CD4-positive, alpha-beta T cell treated with Interleukin-6 for 4 hours (primary cell): ENCODE measurements around the gene DDOST.

Experiments used
- DNase-seq: peaks from one replicate; pipeline ENCODE4 v3.0.0-alpha.2; 2020; ENCODE audit warnings: mixed read lengths

DDOST gene

DNA sequence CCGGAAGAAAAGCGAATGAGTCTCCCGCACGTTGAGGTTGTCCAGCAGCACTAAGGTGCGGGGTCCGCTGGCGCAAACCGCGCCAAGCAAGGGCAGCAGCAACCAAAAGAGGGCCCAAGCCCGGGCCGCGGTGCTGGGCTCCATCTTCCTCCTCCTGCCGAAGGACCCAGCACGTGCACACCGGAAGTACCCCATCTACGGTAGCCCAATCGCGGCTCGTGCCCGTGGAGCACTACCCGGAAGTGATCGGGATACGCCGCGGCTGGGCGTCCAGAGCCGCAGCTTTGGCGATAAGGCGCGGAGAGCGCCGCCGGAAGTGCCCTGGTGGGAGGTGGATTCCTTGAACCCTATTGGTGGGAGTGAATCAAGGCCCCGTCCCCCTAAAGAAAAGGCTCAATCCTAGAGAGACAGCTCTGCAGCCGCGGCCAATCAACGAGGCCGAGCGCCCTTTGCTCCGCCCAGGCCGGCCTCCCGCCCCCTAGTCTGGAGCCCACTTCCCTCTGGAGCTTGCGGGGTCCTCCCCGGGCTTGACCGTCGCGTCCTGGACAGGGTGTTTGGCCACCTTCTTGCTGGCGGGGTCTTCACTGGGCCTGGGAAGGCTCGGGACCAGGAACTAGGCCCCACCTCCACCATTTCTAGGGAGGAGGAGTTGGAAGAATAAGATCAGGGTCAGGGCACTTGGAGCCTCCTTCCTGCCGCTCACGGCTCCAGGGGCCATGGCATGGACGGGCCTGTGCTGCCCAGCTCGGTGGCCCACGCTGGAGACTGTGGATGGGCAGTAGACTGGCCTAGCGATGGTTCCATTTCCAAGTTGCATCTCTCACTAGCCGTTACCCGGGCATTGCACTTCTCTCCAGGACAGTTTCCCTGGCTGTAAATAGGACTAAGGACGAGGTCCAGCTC lies at the start of gene DDOST:
Gene DDOST, minus strand, starts transcription at position 163 of the 903 bp plus-strand sequence. Its CDS starts 19 bp downstream, at position 144.
- peak; percentile 97 for DNase-seq

DNA sequence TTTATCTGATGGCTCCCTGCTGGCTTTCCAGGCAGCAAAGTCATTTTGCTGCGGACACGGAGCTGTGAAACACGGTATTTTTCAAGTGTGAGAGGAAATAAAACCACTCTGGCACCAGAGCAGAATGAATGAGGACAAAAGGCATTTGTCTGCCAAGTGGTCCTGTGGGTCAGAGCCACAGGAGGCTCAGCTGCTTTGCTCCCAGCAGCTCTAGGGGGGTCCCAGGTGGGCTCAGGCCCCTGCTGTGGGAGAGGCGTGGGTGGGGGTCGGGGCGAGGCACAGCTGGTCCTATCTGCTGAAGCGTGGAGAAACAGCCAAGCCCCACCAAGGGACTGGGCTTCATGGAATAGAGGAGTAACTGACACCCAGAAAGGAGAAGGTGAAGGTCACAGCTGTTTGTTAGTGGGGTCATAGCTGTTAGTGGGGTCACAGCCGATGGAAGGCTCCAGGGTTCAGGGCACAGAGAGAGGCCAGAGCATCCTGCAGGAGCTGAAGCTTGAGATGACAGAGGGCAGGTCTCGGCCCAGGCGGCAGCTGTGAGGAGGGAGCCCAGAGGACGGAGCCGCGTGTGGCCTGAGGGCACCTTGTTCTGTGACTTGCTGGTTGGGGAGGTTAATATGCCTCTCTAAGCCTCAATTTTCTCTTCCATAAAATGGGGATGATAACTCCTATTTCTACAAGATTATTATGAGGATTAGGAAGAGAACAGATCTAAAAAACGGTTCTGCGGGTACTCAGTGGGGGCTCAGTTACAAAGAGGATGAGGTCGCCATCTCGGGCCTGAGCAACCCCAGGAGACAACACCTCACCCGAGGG lies 49.5 kb upstream of the DDOST start:
- no peak for DNase-seq

DNA sequence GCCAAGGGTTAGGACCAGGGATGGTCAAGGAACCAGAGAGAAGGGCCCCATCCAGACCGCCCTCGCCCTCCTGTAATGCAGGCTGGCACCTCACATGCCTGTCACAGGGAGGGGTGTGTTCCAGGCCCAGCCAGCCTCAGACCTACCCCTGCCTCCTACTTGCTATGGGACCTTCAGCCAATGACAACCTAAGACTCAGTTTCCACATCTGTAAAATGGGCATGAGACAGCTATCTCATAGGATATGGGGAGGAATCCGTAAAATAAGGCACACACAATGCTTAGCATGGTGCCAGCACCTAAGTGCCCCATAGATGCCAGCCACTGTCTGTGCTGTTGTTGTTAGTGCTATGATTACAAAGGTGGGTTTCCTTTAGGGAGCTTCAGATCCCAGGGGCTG lies 48.7 kb upstream of the DDOST start:
- no peak for DNase-seq

DNA sequence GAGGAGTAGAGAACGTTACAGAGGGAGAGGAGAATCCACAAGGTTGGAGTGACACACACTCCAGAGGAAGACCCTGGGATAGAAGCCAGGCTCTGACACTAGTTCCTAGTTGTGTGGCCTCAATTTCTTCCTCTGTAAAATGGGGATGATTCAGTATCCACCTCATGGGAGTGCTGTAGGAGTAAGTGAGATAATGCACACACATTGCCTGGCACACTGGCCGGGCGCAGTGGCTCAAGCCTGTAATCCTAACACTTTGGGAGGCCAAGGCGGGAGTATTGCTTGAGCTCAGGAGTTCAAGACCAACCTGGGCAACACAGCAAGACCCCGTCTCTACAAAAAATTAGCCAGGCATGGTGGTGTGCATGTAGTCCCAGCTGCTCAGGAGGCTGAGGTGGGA lies 47.7 kb upstream of the DDOST start:
- DNase-seq = no peak

DNA sequence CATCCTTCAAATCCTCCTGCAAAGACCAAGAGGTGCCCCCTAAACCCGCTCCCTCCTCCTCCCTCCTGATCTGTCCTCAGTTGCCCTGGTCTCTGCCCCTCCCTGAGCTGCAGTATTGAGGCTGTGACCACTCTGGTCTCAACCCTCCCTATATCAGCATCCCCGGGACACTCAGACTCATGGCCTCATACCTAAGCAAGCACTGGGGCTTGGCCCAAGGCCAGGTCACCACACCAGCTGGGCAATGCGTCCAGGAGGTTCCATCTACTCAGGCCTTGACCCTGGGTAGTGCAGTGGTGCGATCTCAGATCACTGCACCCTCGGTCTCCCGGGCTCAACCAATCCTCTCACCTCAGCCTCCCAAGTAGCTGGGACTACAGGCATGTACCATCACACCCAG lies 46.9 kb upstream of the DDOST start:
- no peak for DNase-seq

DNA sequence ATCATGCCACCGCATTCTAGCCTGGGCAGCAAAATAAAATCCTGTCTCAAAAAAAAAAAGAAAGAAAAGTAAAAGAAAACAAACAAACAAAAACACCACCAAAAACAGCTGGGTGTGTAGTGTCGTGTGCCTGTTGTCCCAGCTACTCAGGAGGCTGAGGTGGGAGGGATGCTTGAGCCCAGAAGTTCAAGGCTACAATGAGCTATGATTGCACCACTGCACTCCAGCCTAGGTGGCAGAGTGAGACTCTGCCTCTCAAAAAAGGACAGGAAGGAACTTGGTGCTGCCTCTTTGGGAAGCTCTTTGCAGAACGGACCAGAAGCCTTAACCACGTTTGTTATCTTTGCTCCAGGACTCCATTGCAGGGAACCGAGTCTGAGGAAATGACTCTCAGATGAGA lies 45.7 kb upstream of the DDOST start:
- DNase-seq = no peak

DNA sequence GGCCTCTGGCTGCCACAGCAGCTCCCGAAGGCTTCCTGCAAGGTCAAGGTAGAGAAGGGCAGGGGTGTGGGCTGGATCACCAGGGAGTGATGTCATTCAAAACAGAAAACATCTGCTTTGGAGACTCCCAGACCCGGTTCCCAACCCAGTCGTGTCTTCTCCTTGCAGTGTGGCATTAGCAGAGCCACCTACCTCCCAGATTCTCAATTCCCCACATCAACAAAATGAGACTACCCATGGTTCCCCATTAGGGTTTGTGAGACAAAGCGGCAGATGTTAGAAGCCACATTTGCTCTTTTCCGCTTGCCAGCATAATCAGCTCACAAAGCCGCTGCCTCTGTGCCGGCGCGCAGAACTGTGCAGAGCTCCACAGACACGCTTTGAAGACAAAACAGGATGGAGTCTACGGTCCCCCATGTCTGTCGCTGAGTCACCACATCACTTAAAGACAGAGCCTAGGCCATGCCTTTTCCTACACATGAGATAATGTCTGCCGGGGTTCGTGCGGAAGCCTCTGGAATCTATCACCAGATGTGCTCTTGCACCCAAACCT lies 44.1 kb upstream of the DDOST start:
- peak; percentile 23 for DNase-seq

DNA sequence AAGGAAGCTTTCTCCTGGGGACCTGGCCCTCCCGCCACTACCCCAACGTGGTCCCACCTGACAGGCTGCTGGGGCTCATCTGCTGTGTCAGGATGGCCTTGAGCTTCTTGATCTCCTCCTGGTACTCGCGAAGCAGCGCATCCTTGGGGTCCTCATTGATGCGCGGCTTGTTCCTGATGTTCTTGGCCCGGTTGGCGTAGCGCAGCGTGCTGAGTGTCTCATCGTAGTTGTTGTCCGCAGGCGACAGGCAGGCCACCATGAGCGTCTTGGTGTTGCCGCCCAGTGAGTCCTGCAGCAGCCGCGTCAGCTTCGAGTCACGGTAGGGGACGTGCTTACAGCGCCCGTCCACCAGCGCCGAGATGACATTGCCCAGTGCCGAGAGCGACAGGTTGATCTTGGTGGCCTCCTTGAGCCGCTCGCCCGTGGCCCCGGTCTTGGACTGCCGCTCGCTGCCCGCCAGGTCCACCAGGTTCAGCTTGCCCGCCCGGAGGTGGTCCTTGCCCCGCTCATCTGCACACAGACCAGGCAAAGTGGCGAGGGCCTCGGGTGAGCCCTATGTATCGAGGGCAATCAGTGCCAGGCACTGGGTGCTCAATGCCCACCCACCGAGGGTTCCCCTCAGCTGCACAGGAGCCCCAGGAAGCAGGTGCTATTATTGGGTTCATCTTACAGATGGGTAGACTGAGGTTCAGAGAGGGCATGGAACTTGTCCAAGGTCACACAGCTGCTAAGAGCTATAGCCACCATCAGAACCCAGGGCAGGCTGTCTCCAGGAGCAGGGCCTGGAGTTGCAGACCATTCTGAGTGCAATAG lies 43.4 kb upstream of the DDOST start:
- DNase-seq = no peak

DNA sequence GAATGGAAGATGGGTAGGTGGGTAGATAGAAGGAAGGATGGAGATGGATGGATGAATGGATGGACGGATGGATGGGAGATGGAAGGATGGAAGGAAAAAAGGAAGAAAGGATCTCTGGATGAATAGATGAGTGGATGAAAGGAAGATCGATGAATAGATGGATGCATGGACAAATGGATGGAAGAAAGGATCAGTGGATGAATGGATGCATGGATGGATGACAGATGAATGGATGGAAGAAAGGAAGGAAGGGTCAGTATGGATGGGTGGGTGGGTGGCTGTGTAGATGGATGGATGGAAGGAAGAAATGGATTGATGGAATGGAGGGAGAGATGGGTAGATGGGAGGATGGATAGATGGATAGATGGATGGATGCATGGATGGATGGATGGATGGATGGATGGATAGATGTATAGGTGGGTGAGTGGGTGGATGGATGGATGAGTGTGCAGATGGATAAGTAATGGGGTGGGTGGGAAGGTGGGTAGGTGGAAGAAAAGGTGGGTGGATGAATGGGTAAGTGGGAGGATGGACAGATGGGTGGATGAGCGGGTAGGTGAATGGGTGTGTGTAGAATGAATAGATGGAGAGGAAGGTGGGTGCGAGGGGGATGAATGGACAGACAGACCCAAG lies 42.1 kb upstream of the DDOST start:
- no peak for DNase-seq

DNA sequence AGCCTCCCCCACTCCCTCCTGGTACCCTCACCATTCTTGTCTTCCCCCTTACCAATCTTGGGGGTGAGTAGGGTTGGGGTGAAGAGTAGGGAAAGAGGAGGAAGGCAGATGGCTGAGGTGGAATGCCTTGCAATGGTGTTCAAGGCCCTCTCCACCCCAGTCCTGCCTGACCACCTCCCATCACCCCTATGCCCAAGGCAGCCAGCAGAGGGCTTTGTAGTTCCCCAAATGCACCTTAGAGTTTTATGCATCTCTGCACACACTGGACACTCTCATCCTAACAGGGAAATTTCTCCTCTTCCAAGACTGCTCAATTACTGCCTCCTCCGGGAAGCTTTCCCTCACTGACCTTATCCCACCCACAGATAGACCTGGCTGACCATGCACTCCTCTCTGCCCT lies 41.2 kb upstream of the DDOST start:
- DNase-seq = no peak

DNA sequence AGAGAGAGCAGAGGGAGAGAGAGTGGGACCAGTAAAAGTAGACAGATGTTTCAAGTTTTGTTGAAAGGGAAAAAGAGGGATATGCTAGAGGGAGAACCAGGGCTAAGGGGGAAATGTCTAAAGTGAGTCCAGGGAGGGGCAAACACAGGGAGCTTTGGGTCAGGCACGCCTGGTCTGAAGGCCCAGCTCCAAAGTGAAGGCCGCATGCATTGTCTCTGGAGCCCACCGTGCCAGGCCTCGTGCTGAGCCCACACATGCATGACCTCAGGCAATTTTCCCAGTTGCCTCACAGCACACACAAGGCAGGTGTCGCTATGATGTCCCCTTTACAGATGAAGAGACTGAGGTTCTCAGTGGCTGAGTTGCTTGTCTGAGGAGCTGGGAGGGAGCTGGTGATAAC lies 40.7 kb upstream of the DDOST start:
- no peak for DNase-seq

DNA sequence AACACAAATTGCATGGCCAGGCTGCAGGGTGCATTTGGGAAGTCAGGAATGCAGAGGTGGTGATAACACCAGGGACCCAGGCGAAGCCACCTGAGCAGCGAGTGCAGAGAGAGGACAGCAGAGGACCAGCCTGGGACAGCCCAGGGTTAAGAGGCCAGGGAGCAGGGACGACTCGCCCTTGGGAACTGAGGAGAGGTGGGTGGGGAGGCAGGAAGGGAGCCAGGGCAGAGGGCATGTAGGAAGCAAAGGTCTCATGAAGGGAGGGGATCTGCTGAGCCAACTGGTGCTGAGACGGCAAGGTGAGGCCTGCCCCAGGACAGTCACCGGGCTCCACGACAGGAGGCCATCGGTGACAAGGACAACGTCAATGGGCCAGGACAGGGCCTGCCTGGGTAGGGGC lies 40.3 kb upstream of the DDOST start:
- no peak for DNase-seq

DNA sequence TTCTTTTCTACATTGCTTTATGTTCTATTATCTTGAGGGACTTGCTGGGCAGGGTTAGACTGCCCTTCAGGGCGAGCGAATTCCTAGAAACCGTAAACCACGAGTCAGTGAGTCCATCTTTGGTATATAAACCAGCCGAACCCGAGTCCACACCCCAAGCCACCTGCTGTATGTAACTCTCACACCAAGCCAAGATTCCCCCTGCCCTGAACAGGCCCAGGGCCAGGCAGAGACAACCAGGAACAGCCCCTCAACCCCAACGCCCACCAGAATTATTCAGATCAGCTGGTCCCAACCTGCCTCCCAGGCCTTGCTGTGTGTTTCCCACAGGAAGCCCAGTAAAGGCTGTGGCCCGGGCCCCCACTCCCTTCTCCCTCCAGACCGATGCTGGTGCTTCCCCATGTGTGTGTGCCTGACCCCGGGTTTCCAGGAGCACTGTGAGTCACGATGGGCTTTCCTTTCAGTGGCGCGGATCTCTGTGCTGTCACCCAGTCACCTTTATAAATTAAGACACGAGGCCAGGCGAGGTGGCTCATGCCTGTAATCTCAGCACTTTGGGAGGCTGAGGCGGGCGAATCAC lies 39.6 kb upstream of the DDOST start:
- DNase-seq = no peak

DNA sequence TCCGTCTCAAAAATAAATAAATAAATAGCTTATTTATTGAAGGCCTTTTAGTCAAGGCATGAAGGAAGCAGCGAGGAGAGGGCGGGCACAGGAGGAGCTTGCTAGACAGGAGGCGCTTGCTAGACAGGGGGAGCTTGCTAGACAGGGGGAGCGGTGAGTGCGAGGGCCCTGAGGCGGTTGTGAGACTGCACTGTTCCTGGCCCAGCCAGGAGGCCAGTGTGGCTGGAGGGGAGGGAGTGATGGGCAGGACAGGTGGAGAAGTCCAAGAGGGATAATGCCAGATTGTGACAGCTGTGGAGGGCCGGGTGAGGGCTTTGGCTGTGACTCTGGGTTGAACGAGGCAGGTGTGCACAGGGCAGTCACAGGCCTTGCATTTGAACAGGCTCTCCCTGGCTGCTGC lies 38.4 kb upstream of the DDOST start:
- DNase-seq = no peak

DNA sequence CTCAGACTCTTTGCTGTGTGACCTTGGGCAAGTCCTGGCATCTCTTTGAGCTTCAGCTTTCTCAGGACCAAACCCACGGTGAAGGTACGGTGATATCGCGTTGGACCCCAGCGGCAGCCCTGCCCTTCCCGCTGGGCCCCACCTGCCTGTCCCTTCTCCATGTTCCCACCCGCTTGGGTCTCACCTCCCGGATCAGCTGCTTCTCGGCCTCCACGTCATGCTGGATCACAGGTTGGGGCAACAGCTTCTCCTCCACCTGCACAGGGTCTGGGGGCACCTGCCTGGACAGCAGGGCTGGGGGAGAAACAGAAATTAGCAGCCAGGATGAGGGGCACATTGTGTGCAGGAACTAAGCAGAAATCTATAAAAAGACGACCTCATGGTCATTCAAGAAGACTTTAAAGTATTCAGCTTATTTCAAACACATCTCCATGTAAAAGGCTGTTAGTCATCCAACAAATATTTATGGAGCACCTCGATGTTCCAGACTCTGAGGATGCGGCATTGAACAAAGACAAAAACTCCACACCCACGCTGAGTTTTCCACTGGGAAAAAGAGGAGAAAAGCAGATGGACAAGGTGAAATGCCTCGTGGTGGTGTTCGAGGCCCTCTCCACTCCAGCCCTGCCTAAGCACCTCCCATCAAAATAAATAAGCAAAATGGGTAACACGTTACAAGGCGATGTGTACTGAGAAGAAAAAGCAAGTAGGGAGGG lies 37.2 kb upstream of the DDOST start:
- no peak for DNase-seq

DNA sequence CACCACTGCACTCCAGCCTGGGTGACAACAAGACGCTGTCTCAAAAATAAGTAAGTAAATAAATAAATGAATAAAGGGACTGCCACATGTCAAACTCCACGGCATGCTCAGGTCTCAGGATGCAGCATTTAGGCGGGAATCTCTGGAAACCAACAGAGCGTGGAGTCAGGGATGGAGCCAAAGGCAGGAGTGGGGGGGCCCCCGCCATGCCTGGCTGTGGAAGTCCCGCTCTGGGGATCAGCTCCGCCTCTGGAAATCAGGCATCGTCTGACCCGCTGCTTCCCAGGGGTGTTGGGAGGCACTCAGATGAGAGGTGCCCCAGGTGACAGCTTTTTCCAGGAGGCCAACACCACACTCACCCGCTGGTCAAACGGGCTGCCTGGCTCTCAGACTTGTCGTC lies 36.4 kb upstream of the DDOST start:
- DNase-seq = no peak

DNA sequence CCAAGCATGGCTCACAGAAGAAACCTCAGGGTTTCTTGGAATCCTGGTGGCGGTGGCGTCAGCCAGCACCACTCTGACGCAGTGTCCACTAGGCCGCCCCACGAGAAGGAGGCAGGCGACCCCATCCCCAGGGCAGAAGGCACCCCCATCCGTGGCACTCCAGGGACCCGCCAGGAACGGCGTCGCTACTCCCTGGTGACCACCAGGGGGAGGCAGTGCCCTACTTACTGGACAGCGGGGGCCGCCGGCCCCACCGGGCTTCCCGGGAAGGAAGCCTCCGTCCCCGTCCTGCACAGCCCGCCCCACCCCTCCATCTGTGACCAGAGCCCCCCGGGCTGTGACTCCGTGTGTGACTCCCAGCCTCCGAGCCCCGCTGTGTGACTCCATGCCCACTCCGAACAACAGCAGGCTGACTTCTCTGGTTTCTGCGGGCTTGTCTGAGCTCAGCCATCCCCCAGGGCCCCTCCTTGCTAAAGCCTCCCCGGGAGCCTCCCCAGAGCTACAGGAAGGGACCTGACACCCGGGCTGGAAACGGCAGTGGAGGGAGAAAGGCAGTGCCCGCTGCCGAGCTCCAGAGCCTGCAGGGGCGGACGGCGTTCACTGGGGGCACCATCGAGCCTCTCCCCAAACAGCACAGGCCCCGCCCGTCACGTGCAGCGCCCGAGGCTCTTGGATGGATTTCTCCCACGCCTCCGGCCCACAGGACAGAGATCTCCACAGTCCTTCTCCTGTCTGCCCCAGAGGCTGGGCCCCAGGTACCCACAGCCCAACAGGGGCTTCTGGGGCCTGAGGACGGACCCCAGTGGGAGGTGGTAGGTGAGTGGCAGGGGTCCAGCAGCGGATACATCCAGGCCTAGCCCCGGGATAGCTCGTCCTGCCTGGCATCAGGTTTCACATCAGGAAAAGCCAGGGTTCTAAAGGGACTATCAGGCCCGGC lies 35.5 kb upstream of the DDOST start:
- DNase-seq = peak; percentile 79

DNA sequence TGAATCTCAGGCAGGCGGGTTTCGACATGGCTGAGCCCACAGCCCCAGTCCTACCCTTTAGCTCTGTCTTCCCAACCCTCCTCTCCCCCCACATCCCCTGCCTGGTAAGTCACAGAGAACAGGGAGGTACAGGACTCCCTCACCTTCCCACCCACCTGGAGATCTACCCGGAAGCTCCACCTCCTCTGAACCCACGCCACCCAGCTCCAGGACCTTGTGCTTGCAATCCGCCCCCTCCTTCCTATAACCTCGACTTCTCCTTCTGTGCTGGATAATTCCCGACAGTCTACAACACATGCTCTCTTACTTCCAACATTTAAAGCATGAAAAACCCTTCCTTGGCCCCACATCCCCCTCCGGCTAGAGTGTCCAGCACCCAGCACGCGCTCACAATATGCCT lies 34.3 kb upstream of the DDOST start:
- no peak for DNase-seq

DNA sequence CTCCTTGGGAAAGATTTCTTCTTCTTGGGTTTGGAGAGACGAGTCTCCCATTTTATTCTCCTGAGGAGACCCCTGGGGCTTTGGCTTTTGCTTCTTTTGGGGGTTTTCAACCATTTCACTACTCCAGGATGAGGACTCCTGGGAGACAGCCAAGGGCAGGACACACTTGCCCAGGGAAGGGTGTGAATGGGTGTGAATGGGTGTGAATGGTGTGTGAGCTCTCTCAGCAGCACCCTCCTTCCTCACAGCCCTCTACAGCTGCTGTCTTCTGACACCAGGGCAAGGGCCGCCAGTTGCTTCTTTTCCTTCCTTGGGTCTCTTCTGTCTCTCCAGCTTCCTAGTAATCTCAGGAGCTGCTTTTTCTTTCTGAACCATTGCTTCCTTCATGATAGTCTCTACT lies 32.5 kb upstream of the DDOST start:
- no peak for DNase-seq

DNA sequence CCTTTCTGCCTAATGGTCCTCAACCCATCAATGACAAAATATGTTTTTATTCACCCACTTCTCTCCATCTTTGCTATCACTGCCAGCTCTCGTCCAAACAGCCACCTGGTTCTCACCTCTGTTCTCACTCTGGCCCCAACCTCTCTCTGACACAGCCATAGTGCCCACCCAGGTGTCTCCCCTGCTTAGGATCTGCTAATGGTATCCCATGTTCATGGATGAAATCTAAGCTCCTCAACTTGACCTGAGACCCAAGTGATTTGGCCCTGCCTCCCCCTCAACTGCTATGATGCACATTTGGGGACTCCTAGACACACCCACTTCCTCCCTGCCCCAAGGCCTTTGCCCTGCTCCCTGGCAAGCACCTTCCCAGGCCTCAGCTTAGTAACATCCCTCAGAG lies 30.7 kb upstream of the DDOST start:
- DNase-seq = no peak
